Panc1 (cell line): ENCODE data around the gene ZFP92. TPM values are rescaled to one million over a fixed set of nuclear protein-coding genes. Genes with fewer than 3 reads are reported as not detected.

Source experiments
- ATAC-seq: fragments of 200-7000 bp; cut with Tn5 transposase; 2 replicates; pipeline ENCODE4 v1.9.1; 2020; ENCODE audit warnings: mild to moderate bottlenecking, moderate library complexity
- BruUV-seq: library from RNA; stranded (reverse); fragments of 400-500 nt; replicated peaks from 2 replicates; lab custom pipeline; 2021; lab: Mats Ljungman, UMichigan
- CTCF ChIA-PET: fragments of 300-600 bp; sonication (Branson Sonifier 250); formaldehyde crosslinking; loops from one replicate; lab custom pipeline; 2022; ENCODE audit warnings: antibody characterized with exemption; lab: Charles Lee
- POLR2A ChIA-PET: fragments of 300-600 bp; sonication (Branson Sonifier 250); formaldehyde crosslinking; loops from one replicate; lab custom pipeline; 2022; ENCODE audit warnings: antibody characterized with exemption; lab: Charles Lee
- DNase-seq: peaks from one replicate; pipeline ENCODE4 v3.0.0-alpha.2; 2010; ENCODE audit warnings: low read depth, low spot score
- H3K27ac ChIP-seq: 2 replicates; pipeline ENCODE4 v1.5.1; 2011; ENCODE audit warnings: mild to moderate bottlenecking, low read length, inconsistent platforms
- H3K27me3 ChIP-seq: fragments of 200-500 bp; sonication (Bioruptor generic); 2 replicates; pipeline ENCODE4 v1.6.0; 2014; ENCODE audit warnings: low read length, inconsistent platforms; ENCODE audit not compliant: control insufficient read depth, insufficient read depth
- H3K36me3 ChIP-seq: fragments of 200-500 bp; sonication (Bioruptor generic); 2 replicates; pipeline ENCODE4 v1.5.1; 2014; ENCODE audit warnings: inconsistent platforms, mild to moderate bottlenecking, low read length, moderate library complexity; ENCODE audit not compliant: control insufficient read depth, insufficient read depth
- H3K4me1 ChIP-seq: 2 replicates; pipeline ENCODE4 v1.5.1; 2011; ENCODE audit warnings: inconsistent platforms, mild to moderate bottlenecking, low read length, moderate library complexity; ENCODE audit not compliant: control insufficient read depth, insufficient read depth
- H3K4me3 ChIP-seq, 2 experiments: 2 replicates each; pipeline ENCODE4 v1.5.1; 2011 to 2012; ENCODE audit warnings: low read depth in 2 of 2, low read length in 2 of 2, mild to moderate bottlenecking in 2 of 2, inconsistent platforms in 1 of 2, moderate library complexity in 1 of 2
- H3K9me3 ChIP-seq: fragments of 200-500 bp; sonication (Bioruptor generic); 2 replicates; pipeline ENCODE4 v1.5.1; 2014; ENCODE audit warnings: low read depth, mild to moderate bottlenecking, inconsistent platforms, low read length, moderate library complexity; ENCODE audit not compliant: control insufficient read depth, insufficient read depth
- CTCF ChIP-seq: fragments of 450-650 bp; IDR thresholded peaks from 2 replicates; pipeline ENCODE4 v1.5.1; 2017; ENCODE audit warnings: mild to moderate bottlenecking
- POLR2AphosphoS5 ChIP-seq: IDR thresholded peaks from 2 replicates; pipeline ENCODE4 v1.6.1; 2012; ENCODE audit warnings: mild to moderate bottlenecking, low read depth, low read length, moderate library complexity
- SIN3A ChIP-seq: IDR thresholded peaks from 2 replicates; pipeline ENCODE4 v1.6.1; 2012; ENCODE audit warnings: low read depth, mild to moderate bottlenecking, low read length, moderate library complexity, borderline replicate concordance; ENCODE audit not compliant: insufficient read depth
- TCF7L2 ChIP-seq: IDR thresholded peaks from 2 replicates; pipeline ENCODE4 v1.6.1; 2011; ENCODE audit warnings: mild to moderate bottlenecking, low read depth, low read length, inconsistent platforms
- in situ Hi-C: cut with HindIII; loops from 2 replicates; pipeline ENCODE4 v1.10.0; 2016; ENCODE audit warnings: low sequenced_read_pairs, low pct_unique_long_range_greater_than_20kb
- intact Hi-C: fragments of 100-400 bp; cut with micrococcal nuclease; formaldehyde crosslinking; loops from one replicate; pipeline ENCODE4 v1.10.0; 2022; ENCODE audit not compliant: unreplicated experiment
- total RNA-seq: library from RNA; stranded (reverse); gene quantifications from one replicate; pipeline ENCODE4 v1.2.1, GENCODE V29; 2021; ENCODE audit not compliant: unreplicated experiment
- TF ChIP-seq, protein P1 (sequence below), 2 experiments: IDR thresholded peaks; 2 replicates each; pipeline ENCODE4 v1.6.1; 2011 to 2012; ENCODE audit warnings: low read depth in 2 of 2, control low read depth in 1 of 2, low read length in 1 of 2, mild to moderate bottlenecking in 1 of 2, moderate library complexity in 1 of 2; ENCODE audit not compliant: insufficient read depth in 1 of 2

ZFP92 gene
- total RNA-seq, 1 experiment from 2014 or later: 0.90 TPM

GRCh38 chrX:153460826-153461225 is 49.6 kb downstream of the ZFP92 start:
- POLR2A ChIA-PET: no interaction called here
- H3K9me3 ChIP-seq: no peaks in the 10 kb centered on the region
- H3K4me1 ChIP-seq: no peaks in the 10 kb centered on the region
- no peaks in the 10 kb centered on the region for H3K27me3 ChIP-seq
- no TSS peak for BruUV-seq
- no peaks in the 10 kb centered on the region for H3K36me3 ChIP-seq
- CTCF ChIA-PET: interaction anchor here (0.6 to 1.5 kb wide), 6 partner anchors 9 to 151 kb away, joined by 3 to 14 read pairs (median 6); partner anchors contain the start of gene HAUS7
- peak; percentile 89 for ATAC-seq
- DNase-seq: no peak
- H3K27ac ChIP-seq: no peak overlapping the region
- H3K4me3 ChIP-seq: no peak overlapping the region
- TF ChIP-seq, protein P1, sequence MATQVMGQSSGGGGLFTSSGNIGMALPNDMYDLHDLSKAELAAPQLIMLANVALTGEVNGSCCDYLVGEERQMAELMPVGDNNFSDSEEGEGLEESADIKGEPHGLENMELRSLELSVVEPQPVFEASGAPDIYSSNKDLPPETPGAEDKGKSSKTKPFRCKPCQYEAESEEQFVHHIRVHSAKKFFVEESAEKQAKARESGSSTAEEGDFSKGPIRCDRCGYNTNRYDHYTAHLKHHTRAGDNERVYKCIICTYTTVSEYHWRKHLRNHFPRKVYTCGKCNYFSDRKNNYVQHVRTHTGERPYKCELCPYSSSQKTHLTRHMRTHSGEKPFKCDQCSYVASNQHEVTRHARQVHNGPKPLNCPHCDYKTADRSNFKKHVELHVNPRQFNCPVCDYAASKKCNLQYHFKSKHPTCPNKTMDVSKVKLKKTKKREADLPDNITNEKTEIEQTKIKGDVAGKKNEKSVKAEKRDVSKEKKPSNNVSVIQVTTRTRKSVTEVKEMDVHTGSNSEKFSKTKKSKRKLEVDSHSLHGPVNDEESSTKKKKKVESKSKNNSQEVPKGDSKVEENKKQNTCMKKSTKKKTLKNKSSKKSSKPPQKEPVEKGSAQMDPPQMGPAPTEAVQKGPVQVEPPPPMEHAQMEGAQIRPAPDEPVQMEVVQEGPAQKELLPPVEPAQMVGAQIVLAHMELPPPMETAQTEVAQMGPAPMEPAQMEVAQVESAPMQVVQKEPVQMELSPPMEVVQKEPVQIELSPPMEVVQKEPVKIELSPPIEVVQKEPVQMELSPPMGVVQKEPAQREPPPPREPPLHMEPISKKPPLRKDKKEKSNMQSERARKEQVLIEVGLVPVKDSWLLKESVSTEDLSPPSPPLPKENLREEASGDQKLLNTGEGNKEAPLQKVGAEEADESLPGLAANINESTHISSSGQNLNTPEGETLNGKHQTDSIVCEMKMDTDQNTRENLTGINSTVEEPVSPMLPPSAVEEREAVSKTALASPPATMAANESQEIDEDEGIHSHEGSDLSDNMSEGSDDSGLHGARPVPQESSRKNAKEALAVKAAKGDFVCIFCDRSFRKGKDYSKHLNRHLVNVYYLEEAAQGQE (IDR thresholded peaks at IDR 0.05; ENCODE audit: insufficient read depth in 1 of 2, low read depth in 2 of 2, low read length in 1 of 2): no peak
- no peak for TF ChIP-seq TCF7L2
- TF ChIP-seq CTCF: no peak
- TF ChIP-seq POLR2AphosphoS5: no peak
- no peak for TF ChIP-seq SIN3A
- in situ Hi-C loops (no loop called here), intact Hi-C loops (loop anchor here (1.0 kb wide), 1 partner anchor 46 kb away; no protein-coding TSS in a partner anchor)

Other genes with a start within 250 kb of the ZFP92 start
- gene MAGEA1, start 232.2 kb upstream of the ZFP92 start, total RNA-seq: not detected
- gene PNMA6F, start 89.7 kb upstream of the ZFP92 start, total RNA-seq: not detected
- gene ZNF275, start 77.3 kb upstream of the ZFP92 start, total RNA-seq: 5.0 TPM
- gene PNMA6E, start 10.1 kb upstream of the ZFP92 start, total RNA-seq: not detected
- 2.4 TPM for gene TREX2, start 34.6 kb downstream of the ZFP92 start, total RNA-seq
- gene HAUS7, start 59.1 kb downstream of the ZFP92 start, total RNA-seq: 59.9 TPM
- gene BGN, start 83.5 kb downstream of the ZFP92 start, total RNA-seq: 2.9 TPM
- 0.21 TPM for gene ATP2B3, start 106.2 kb downstream of the ZFP92 start, total RNA-seq
- 42.1 TPM for gene CCNQ, start 187.7 kb downstream of the ZFP92 start, total RNA-seq
- 7.1 TPM for gene DUSP9, start 235.7 kb downstream of the ZFP92 start, total RNA-seq